ENCODE data around the gene C2orf81. TPM values are rescaled to one million over a fixed set of nuclear protein-coding genes. Genes with fewer than 3 reads are reported as not detected.

C2orf81 gene
- total RNA-seq, 1 experiment from 2014 or later, result 0.57 TPM

Other genes starting within 250 kb of the C2orf81 start
- gene MOB1A, start 242.7 kb downstream of the C2orf81 start, total RNA-seq (2014; rRNA removed; shearing (Covaris generic)), result 206 and 218 TPM in 2 replicates
- gene MTHFD2, start 223.0 kb downstream of the C2orf81 start, total RNA-seq (2014; rRNA removed; shearing (Covaris generic)), result 60.5 and 73.4 TPM in 2 replicates
- 0.02 TPM in 1 of 2 replicates, not detected in the other for gene SLC4A5, start 78.2 kb downstream of the C2orf81 start, total RNA-seq (2014; rRNA removed; shearing (Covaris generic))
- 51.5 and 87.0 TPM in 2 replicates for gene DCTN1, start 41.3 kb downstream of the C2orf81 start, total RNA-seq (2014; rRNA removed; shearing (Covaris generic))
- gene WDR54, start 111 bp upstream of the C2orf81 start, total RNA-seq (2014; rRNA removed; shearing (Covaris generic)), result 60.2 and 64.7 TPM in 2 replicates
- 10.5 and 12.1 TPM in 2 replicates for gene RTKN, start 20.3 kb upstream of the C2orf81 start, total RNA-seq (2014; rRNA removed; shearing (Covaris generic))
- 7.8 and 27.8 TPM in 2 replicates for gene INO80B, start 33.5 kb upstream of the C2orf81 start, total RNA-seq (2014; rRNA removed; shearing (Covaris generic))
- gene WBP1, start 36.8 kb upstream of the C2orf81 start, total RNA-seq (2014; rRNA removed; shearing (Covaris generic)), result 45.2 and 55.7 TPM in 2 replicates
- 52.1 and 77.3 TPM in 2 replicates for gene MOGS, start 43.8 kb upstream of the C2orf81 start, total RNA-seq (2014; rRNA removed; shearing (Covaris generic))
- gene MRPL53, start 51.1 kb upstream of the C2orf81 start, total RNA-seq (2014; rRNA removed; shearing (Covaris generic)), result 38.0 and 38.2 TPM in 2 replicates
- gene CCDC142, start 61.4 kb upstream of the C2orf81 start, total RNA-seq (2014; rRNA removed; shearing (Covaris generic)), result 7.8 TPM in 2 replicates
- 10.0 and 13.6 TPM in 2 replicates for gene TTC31, start 61.5 kb upstream of the C2orf81 start, total RNA-seq (2014; rRNA removed; shearing (Covaris generic))
- 0.10 and 1.6 TPM in 2 replicates for gene LBX2, start 78.0 kb upstream of the C2orf81 start, total RNA-seq (2014; rRNA removed; shearing (Covaris generic))
- 28.9 and 31.3 TPM in 2 replicates for gene PCGF1, start 86.1 kb upstream of the C2orf81 start, total RNA-seq (2014; rRNA removed; shearing (Covaris generic))
- gene TLX2, start 92.8 kb upstream of the C2orf81 start, total RNA-seq (2014; rRNA removed; shearing (Covaris generic)), result 0.10 and 0.34 TPM in 2 replicates
- gene DQX1, start 104.6 kb upstream of the C2orf81 start, total RNA-seq (2014; rRNA removed; shearing (Covaris generic)), result not detected in 2 replicates
- gene AUP1, start 108.1 kb upstream of the C2orf81 start, total RNA-seq (2014; rRNA removed; shearing (Covaris generic)), result 115 and 119 TPM in 2 replicates
- gene HTRA2, start 108.3 kb upstream of the C2orf81 start, total RNA-seq (2014; rRNA removed; shearing (Covaris generic)), result 29.4 and 32.0 TPM in 2 replicates
- gene LOXL3, start 132.3 kb upstream of the C2orf81 start, total RNA-seq (2014; rRNA removed; shearing (Covaris generic)), result 43.9 and 66.9 TPM in 2 replicates
- 7.5 and 13.3 TPM in 2 replicates for gene DOK1, start 133.1 kb upstream of the C2orf81 start, total RNA-seq (2014; rRNA removed; shearing (Covaris generic))
- gene M1AP, start 226.7 kb upstream of the C2orf81 start, total RNA-seq (2014; rRNA removed; shearing (Covaris generic)), result not detected in 2 replicates
- gene SEMA4F, start 232.6 kb upstream of the C2orf81 start, total RNA-seq (2014; rRNA removed; shearing (Covaris generic)), result 7.3 and 7.6 TPM in 2 replicates

Measured in M059J (cell line).